GM19438 (cell line): ENCODE data around the gene MRPL53.
"Not testable (repeated sequence)": the region's sequence is repeated elsewhere in the genome, so short reads cannot be mapped to it uniquely, and the experiment has no call there.

Source experiments
- ATAC-seq: cut with Tn5 transposase; IDR thresholded peaks from one replicate; pipeline ENCODE4 v1.9.1; 2021; ENCODE audit warnings: low read depth; ENCODE audit not compliant: unreplicated experiment

The MRPL53 gene

DNA sequence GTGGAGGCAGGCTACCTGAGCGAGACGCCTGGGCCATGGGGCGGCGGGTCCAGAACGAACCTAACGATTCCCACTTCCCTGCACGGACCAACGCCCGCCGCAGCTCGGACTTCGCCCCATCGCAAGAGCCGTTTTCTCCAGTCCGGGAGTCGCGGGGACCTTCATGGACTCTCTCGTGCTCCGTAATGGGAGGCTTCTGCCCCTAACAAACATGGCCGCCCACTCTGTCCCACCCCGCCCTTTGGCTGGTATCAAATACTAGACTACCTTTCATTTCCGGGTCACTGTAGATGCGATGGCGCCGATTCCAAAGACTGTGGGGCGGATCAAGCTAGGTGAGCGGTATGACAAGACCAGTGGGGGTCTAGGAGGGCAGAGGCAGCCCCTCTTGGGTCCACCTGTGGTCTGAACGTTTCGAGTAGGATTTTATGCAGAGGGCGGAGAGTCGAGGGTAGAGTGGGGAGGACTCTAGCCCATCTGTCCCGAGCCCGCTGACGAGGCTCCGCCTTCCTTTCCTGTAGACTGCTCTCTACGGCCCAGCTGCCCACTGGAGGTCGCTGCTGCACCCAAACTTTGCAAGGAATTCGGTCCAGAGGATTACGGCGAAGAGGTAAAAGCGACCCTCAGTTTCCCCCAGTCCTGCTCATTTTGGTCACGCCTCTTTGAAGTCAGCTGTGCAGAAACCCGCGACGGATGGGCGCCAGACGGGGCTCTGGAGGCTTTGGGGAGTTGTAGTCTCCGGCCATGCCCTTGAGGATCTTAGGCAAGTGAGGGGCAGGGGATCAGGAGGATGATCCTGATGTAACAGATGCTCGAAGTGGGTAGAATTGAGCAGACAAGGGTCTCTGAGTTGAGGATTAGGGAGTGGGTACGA lies 10.6 kb upstream of the MRPL53 start, which contains the start of the genes CCDC142 and TTC31:
Gene CCDC142, minus strand, starts transcription at position 198 of the 874 bp plus-strand sequence. Its CDS starts 161 bp downstream, at position 37.
Gene TTC31, plus strand, starts transcription at position 281 of the 874 bp plus-strand sequence. Its CDS starts 15 bp downstream, at position 296.
- peak; percentile 96 for ATAC-seq

DNA sequence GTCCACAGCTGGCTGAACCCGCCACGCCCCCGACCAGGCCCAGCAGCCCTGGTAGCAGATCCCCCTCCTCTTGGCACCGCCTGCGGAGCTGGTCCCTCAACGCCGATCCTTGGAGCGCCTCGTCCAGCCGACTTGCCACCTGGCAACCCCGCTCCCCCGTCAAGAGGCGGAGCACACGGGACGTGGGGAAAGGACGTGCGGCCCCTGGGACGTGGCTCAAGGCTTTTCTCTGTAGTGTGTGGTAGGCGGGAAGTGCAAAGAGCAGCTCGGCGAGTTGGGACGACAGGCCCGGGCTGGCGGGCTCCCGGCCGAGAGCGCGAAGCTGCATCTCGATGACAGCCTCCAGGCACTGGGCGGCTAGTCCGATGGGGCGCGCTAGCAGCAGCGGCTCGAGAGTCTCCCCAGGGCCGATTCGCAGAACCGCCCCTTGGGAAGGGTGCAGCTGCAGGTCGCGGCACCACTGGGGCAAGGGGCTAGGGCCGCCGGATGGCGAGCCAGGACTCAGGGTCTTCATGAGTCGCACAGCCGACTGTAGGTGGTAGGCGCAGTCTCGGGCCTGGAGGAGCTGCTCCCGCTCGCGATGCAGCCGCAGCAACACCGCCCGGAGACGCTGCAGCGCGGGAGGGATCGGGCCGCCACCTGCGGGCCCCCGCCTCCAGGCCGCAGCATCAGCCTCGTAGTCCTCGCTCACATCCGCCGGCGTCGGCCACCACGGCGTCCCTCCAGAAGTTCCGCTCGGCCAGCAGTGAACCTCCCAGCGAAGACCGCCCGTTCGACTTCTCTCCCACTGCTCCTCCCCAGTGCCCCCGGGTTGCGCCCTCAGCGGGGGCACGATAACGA lies 9.7 kb upstream of the MRPL53 start:
- peak; percentile 35 for ATAC-seq

DNA sequence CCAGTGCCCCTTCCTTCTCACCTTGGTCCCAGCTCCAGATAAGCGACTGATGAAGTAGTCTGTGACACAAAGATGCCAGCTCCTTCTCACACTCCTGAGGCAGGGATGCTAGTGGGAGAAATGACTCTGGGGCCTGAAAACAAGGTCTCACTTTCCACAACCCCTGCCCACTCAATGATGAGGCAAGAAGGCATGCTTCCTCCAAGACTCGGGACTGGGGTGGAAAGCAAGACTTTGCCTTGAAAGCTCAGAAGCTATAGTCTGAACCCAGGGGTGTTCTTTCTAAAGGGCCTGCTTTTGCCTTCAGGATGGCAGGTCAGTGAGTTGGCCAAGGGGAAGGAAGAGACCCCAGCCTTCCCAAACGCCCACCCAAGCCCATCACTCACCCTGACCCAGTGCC lies 9.0 kb upstream of the MRPL53 start:
- ATAC-seq = no peak

DNA sequence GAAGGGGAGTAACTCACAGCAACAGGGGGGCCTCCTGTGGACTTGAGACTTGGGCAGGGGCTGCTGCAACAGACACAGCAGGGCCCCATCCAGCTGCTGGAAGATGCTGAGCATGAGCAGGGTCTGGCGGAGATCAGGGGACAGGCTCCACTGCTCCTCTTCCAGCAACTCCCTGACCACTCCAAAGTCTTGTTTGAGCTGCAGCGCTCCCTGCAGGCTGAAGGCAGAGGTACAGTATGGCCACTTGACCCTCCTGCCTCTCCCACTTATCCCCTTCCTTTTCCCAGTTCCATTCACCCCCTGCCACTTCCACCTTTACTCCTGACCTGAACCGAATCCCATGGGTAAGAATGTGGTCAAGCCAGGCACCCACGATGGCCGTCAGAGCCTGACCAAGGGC lies 2.4 kb upstream of the MRPL53 start:
- ATAC-seq = no peak

DNA sequence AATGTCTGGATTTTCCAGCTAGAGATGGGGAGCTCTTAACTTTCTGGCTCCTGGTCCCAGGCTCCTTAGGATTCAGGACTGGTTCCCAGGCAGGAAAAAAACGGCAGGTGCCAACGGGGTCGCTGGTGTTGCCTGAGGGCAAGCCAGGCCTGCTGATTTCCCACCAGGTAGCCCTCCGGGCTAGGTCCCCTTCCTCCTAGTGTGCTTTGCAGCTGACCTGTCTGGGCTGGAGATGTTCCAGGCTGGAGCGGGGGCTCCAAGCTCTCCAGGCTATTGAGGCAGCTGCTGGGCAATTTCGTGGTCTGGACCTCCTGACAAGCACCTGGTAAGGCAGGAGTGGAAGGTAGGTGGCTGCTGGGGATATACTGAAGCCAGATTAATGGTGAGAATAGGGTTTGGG lies 2.0 kb upstream of the MRPL53 start:
- ATAC-seq = no peak

DNA sequence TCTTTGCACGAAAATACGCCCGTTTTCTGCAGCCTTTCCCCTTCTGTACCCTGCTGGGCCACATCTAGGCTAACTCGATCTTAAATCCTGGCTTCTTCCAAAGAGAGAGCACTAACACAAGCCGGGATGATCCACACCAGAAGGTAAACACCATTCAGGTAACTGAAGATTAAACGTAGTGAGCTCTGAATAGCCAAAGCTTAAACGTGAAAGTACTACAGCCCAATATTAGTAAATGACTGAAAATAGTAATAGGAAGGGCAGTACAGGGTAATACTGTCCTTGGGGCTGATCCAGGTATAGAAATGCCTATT lies 422 bp upstream of the MRPL53 start:
- ATAC-seq = no peak

DNA sequence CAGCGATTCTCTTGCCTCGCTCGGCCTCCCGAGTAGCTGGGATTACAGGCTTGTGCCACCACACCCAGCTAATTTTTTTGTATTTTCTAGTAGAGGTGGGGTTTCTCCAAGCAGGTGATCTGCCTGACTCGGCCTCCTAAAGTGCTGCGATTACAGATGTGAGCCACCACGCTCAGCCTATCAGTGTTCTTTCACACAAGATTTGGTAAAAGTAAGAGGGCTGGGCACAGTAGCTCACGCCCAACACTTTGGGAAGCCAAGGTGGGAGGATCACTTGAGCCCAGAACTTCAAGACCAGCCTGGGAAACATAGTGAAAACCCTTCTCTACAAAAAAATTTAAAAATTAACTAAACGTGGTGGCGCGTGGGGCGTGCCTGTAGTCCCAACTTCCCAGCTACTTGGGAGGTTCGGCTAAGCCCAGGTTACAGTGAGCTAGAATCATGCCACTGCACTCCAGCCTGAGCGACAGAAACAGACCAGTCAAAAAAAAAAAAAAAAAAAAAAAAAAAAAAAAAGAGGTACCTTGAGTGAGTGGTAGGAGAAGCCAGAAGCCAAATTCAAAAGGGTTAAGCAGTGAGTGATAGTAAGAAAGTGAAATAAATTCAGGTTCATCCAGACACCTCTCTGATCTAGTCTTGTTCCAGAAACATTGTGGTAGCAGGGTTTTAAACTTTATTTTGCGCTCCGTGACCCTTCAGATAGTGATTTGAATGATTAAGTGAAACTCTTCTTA lies 981 bp downstream of the MRPL53 start:
- ATAC-seq = no peak

DNA sequence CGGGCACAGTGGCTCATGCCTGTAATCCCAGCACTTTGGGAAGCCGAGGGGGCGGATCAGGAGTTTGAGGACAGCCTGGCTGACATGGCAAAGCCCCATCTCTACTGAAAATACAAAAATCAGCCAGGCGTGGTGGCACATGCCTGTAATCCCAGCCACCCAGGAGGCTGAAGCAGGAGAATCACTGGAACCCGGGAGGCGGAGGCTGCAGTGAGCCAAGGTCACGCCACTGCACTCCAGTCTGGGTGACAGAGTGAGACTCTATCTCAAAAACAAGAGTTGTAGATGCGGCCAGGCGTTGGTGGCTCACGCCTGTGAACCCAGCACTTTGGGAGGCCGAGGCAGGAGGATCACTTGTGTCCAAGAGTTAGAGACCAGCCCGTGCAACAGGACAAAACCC lies 1.7 kb downstream of the MRPL53 start:
- ATAC-seq = not testable (repeated sequence)

DNA sequence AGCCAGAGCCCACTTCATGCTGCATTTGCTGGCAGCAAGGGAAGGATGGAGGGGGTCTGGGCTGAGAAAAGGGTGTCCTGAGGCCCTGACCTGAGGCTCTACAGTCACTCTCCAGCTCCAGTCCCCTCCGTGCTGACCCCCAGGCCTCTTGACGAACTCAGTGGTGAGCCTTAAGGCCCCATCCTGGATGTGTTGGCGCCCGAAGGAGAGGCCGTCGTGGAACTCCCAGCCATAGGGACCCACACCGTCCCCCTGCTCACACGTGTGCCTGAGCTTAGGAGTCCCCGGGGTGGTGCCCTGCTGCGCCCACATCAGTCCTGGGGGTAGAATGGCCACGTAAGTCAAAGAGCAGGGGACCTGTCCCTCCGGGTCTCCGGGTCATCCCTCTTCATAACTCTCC lies 8.1 kb downstream of the MRPL53 start:
- ATAC-seq = no peak

DNA sequence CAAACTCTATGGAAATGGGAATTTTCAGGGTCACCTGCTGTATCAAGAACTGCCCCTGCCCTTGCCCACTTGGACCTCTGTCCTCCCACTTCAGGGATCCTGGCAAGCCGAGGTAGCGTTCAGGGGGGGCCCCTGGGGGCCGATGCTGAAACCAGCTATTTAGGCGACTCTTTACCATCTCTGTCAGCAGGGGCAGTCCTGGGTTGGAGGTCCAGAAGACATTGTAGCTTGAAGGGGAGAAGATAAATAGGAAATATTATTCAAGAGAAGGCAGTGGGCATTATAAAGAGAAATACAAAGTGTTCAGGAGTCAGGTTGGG lies 9.7 kb downstream of the MRPL53 start:
- no peak for ATAC-seq

DNA sequence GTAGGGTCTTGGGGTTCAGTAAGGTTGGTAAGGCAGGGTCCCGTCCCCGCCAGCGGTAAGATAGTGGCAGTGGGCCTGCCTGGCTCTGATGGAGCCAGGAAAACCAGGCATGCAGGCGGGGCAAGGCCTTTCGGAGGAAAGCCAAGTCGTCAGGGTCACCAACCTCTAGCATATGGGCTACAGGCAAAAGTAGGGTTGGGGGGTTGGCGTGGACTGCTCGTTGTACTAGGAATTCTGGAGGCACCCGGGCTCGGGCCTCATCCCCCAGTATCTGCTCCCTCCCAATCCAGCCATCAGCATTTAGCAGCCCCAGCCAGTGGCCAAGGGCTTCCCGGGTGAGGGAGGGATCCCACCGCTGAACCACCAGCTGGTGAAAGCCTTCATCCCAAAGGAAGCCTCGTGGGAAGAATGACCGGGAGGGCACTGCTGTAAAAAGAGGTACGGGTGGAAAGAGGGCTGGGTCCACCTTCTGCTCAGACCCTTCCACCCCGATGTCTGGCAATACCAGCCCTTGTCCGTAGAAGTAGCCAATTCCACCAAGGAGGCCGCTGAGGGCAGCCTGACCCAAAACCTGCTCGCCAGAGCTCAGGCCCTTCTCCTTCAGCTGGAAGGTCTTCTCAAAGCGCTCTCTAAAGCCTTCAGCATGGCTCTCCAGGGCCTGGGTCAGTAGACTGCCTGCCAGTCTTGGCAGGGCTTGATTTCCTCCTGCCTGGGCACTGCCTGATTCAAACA lies 10.3 kb downstream of the MRPL53 start:
- no peak for ATAC-seq

DNA sequence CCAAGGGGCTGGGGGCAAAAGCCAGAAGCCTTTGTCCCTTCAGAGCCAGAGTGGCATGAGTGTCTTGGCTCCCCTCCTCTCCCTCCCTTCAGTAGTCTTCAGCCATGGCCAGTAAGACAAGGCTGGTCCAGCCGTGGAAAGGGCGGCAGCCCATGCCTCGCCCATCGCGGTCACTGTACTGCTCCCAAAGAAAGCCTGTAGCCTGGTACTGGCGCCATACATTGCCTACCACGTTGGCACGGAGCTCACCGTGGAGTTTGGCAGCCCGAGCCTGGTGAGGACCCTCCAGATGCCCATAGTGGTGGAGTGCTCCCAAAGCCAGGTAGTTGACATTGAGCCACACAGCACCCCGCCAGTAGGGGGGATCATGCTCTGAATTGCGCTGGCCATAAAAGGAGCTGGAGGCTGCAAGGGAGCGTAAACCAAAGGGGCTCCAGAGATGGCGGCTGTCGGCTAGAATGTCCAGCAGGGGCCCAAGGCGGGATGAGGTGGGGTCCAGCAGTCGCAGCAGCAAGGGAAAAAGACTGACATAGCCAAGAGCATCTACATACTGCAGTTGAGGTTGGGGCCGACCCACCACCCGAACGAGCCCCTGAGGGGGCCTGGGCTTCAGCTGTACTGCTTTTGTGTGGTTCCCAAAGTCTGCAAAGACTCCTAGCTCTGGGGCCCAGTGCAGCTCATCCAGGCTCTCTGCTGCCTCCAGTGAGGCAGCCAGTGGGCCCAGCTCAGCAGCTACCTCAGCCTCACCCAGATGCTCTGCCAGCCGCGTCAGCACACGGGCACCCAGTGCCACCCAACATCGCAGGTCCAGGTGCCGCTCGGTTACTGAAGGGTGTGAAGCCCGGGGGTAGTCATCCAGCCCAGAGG lies 11.1 kb downstream of the MRPL53 start:
- ATAC-seq = no peak

DNA sequence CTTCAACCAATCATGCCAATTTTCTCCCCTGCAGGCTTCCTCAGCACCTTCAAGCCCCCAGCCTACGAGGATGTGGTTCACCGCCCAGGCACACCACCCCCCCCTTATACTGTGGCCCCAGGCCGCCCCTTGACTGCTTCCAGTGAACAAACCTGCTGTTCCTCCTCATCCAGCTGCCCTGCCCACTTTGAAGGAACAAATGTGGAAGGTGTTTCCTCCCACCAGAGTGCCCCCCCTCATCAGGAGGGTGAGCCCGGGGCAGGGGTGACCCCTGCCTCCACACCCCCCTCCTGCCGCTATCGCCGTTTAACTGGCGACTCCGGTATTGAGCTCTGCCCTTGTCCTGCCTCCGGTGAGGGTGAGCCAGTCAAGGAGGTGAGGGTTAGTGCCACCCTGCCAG lies 12.3 kb downstream of the MRPL53 start:
- not testable (repeated sequence) for ATAC-seq

DNA sequence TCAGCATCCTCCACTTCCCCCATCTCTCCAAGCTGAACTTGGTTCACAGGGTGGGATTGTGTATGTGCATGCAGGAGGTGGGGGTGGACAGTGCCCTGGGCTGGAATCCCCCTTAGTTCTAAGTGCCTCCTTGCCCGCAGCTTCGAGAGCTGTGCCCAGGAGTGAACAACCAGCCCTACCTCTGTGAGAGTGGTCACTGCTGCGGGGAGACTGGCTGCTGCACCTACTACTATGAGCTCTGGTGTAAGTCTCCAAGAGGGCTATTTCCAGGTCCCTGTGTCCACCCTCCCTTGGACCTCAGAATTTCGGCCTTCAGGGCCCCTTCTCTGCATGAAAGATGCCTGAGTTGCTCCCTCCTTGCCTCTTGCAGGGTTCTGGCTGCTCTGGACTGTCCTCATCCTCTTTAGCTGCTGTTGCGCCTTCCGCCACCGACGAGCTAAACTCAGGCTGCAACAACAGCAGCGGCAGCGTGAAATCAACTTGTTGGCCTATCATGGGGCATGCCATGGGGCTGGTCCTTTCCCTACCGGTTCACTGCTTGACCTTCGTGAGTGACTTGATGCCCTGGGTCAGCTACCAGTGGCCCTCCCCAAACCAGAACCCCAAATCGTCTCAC lies 12.9 kb downstream of the MRPL53 start:
- not testable (repeated sequence) for ATAC-seq

DNA sequence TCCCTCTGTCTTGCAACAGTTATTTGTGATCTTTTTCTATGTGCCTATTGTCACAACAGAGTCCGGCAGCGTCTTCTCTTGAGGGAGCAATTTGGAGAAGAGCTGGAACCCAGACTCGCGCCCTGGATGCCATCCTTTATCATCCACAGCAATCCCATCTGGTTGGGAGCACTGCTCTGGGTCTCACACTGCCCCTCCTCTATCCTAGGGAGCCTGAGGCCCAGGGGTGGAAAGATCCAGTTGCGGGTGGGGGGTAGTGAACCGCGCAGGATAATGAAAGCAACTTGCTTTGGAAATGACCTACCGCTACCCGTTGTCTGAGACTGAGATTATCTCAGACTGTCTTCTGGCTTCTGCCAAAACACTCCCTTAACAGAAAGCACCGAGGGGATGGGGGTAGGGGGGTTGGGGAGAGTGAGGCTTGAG lies 13.5 kb downstream of the MRPL53 start:
- ATAC-seq = no peak

DNA sequence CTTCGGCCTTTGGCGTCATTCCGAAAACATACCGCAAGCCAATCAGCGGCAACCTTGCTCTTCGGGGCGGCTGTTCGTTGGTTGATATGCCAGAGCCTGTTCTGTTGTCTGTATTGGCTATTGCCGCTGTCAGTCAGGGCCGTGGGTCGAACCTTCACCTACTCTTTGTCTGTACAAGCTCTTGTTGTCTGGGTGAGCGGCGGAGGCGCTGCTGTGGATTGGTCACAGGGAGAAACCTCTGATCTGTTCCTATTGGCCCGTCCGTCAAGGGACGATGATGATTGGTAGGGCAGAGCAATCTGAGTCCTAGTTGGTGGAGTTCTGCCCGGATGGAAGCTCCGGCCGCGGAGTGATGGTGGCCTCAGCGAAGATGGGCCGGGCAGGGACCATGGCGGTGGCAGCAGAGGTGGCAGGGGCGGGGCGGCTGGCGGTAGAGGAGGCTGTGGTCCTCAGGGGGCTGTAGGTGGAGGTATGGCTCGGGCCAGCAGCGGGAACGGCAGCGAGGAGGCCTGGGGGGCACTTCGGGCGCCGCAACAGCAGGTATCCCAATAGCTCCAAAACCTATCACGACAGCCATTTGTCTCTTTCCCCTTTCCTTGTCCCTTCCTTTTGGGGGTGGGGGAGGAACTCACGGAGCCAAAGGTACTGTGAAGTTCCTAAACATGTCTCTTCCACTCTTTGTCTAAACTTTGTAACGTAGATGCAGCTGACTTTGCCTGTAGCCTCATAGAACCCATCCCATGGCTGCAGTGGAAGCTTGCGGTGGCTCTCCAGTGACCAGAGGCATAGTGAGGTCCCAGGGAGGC lies 14.1 kb downstream of the MRPL53 start, which contains the start of gene WBP1:
Gene WBP1, plus strand, starts transcription at position 307 of the 806 bp plus-strand sequence. Its CDS starts 165 bp downstream, at position 472.
- ATAC-seq = peak; percentile 79

DNA sequence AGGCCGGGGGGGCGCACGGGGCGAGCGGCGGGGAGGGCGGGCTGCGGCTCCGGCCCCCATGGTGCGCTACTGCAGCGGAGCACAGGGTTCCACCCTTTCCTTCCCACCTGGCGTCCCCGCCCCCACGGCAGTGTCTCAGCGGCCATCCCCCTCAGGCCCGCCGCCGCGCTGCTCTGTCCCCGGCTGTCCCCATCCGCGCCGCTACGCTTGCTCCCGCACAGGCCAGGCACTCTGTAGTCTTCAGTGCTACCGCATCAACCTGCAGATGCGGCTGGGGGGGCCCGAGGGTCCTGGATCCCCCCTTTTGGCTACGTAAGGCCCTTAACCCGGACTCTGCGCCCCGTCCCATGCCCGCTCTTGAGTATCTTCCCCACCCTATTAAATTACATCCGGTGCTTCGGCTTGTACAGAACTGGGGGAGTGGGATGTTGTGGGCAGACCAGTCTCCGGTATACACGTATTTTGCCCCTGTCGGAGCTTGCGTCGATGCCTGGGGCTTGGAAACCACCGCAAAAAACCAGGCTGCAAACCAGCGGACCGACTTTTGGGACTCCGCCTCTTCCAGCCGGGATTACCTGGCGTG lies 14.8 kb downstream of the MRPL53 start:
- ATAC-seq = peak; percentile 30

DNA sequence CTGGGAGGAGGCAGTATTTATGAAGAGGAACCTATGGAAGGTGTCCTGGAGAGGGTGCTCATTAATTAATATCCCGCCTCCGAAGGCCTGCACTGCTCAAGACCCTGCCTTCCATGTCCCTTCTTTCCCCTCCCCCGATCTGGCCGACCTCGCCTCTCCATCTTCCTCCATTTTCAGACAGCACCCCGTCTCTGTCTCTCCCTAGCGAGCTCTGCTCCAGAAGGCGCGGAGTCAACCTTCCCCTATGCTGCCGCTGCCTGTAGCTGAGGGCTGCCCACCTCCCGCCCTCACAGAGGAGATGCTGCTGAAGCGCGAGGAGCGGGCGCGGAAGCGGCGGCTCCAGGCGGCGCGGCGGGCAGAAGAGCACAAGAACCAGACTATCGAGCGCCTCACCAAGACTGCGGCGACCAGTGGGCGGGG lies 15.3 kb downstream of the MRPL53 start:
- no peak for ATAC-seq
